Endothelial cell of umbilical vein (primary cell): ENCODE results near the gene FGD3.

Experiments
- EZH2 ChIP-seq: IDR thresholded peaks from 2 replicates; pipeline ENCODE4 v1.6.1; 2012; ENCODE audit warnings: borderline replicate concordance, low read depth, mild to moderate bottlenecking, moderate library complexity, low read length, inconsistent platforms; ENCODE audit not compliant: severe bottlenecking
- GATA2 ChIP-seq: IDR thresholded peaks from 2 replicates; pipeline ENCODE4 v1.7.0; 2011; ENCODE audit warnings: low read depth, mild to moderate bottlenecking, moderate library complexity, mixed read lengths, low read length; ENCODE audit not compliant: insufficient read length, insufficient read depth
- JUN ChIP-seq: IDR thresholded peaks from 2 replicates; pipeline ENCODE4 v1.6.1; 2011; ENCODE audit warnings: borderline replicate concordance, low read depth; ENCODE audit not compliant: insufficient read length, insufficient read depth
- POLR2A ChIP-seq: IDR thresholded peaks from 2 replicates; pipeline ENCODE4 v1.6.1; 2012; ENCODE audit warnings: low read depth, mild to moderate bottlenecking, control low read depth, low read length
- TF ChIP-seq, protein P1 (sequence below): IDR thresholded peaks from 2 replicates; pipeline ENCODE4 v1.6.1; 2011; ENCODE audit not compliant: insufficient read depth, insufficient read length
- TF ChIP-seq, protein P2 (sequence below), 2 donors: IDR thresholded peaks; 1 replicate in 1 of 2; 2 replicates in 1 of 2; pipeline ENCODE4 v1.5.1; 2011; ENCODE audit warnings: low read length in 2 of 2, mild to moderate bottlenecking in 2 of 2, moderate library complexity in 2 of 2, control low read depth in 1 of 2, inconsistent platforms in 1 of 2, low read depth in 1 of 2; ENCODE audit not compliant: insufficient read depth in 1 of 2; ENCODE audit errors: extremely low read depth in 1 of 2

DNA sequence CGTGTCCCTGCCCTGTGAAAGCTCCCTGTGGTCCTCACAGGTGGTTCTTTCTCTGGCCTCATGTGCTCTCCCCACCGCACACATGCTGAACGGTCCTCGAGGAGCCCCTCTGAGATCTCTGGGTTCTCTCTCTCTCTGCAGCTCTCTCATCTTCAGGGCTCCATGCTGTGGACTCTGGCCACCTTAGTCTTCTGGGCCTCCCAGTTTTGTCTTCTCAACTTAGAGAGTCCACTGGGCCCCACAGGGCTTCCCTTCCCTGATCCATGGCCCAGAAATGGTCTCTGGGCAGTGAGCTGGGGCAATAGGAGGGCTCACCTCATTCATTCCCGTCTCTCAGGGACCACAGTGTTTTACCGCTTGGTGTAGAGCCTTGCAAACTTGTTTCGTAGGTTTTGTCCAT is 26.4 kb downstream of the FGD3 start:
- TF ChIP-seq, protein P1, sequence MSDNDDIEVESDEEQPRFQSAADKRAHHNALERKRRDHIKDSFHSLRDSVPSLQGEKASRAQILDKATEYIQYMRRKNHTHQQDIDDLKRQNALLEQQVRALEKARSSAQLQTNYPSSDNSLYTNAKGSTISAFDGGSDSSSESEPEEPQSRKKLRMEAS: no peak
- TF ChIP-seq, protein P2, sequence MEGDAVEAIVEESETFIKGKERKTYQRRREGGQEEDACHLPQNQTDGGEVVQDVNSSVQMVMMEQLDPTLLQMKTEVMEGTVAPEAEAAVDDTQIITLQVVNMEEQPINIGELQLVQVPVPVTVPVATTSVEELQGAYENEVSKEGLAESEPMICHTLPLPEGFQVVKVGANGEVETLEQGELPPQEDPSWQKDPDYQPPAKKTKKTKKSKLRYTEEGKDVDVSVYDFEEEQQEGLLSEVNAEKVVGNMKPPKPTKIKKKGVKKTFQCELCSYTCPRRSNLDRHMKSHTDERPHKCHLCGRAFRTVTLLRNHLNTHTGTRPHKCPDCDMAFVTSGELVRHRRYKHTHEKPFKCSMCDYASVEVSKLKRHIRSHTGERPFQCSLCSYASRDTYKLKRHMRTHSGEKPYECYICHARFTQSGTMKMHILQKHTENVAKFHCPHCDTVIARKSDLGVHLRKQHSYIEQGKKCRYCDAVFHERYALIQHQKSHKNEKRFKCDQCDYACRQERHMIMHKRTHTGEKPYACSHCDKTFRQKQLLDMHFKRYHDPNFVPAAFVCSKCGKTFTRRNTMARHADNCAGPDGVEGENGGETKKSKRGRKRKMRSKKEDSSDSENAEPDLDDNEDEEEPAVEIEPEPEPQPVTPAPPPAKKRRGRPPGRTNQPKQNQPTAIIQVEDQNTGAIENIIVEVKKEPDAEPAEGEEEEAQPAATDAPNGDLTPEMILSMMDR (IDR thresholded peaks at IDR 0.05; ENCODE audit: extremely low read depth in 1 of 2, insufficient read depth in 1 of 2, low read depth in 1 of 2, low read length in 2 of 2): no peak
- TF ChIP-seq GATA2 (no peak), EZH2 (no peak), POLR2A (no peak), JUN (no peak)
